A673 (cell line): ENCODE results near the gene POLR3A. TPM values are rescaled to one million over a fixed set of nuclear protein-coding genes. Genes with fewer than 3 reads are reported as not detected.

Experiments used
- BruUV-seq: library from RNA; stranded (reverse); fragments of 400-500 nt; replicated peaks from 2 replicates; lab custom pipeline; 2021; lab: Mats Ljungman, UMichigan
- CTCF ChIA-PET: fragments of 300-600 bp; sonication (Branson Sonifier 250); formaldehyde crosslinking; loops from one replicate; lab custom pipeline; 2022; ENCODE audit warnings: antibody characterized with exemption; lab: Charles Lee
- POLR2A ChIA-PET: fragments of 300-600 bp; sonication (Branson Sonifier 250); formaldehyde crosslinking; loops from one replicate; lab custom pipeline; 2022; ENCODE audit warnings: antibody characterized with exemption; ENCODE audit not compliant: low non-redundant PET; lab: Charles Lee
- DNase-seq: peaks from one replicate; pipeline ENCODE4 v3.0.0-alpha.2; 2015; ENCODE audit warnings: low spot score
- H3K27ac ChIP-seq: fragments of 200-600 bp; sonication (generic); 2 replicates; pipeline ENCODE4 v1.5.1; 2016; ENCODE audit warnings: mixed run types, low read depth, mild to moderate bottlenecking, mixed read lengths, antibody characterized with exemption, low read length; ENCODE audit not compliant: poor library complexity, severe bottlenecking
- H3K27me3 ChIP-seq: fragments of 200-600 bp; sonication (generic); replicated peaks from 2 replicates; pipeline ENCODE4 v1.6.1; 2017; ENCODE audit warnings: mixed run types, low read depth, mild to moderate bottlenecking, mixed read lengths, antibody characterized with exemption, low read length; ENCODE audit not compliant: insufficient read depth, poor library complexity
- H3K36me3 ChIP-seq: fragments of 200-600 bp; sonication (generic); 2 replicates; pipeline ENCODE4 v1.6.1; 2016; ENCODE audit warnings: mixed run types, mild to moderate bottlenecking, mixed read lengths, antibody characterized with exemption, low read length; ENCODE audit not compliant: insufficient read depth, poor library complexity, severe bottlenecking
- H3K4me1 ChIP-seq: fragments of 200-600 bp; sonication (generic); 2 replicates; pipeline ENCODE4 v1.6.1; 2017; ENCODE audit warnings: mixed run types, mild to moderate bottlenecking, mixed read lengths, antibody characterized with exemption, low read length; ENCODE audit not compliant: insufficient read depth, poor library complexity, severe bottlenecking
- H3K4me3 ChIP-seq: fragments of 200-600 bp; sonication (generic); 2 replicates; pipeline ENCODE4 v1.5.1; 2016; ENCODE audit warnings: low read depth, mixed run types, mild to moderate bottlenecking, mixed read lengths, low read length; ENCODE audit not compliant: poor library complexity, severe bottlenecking
- H3K9me3 ChIP-seq: fragments of 200-600 bp; sonication (generic); 2 replicates; pipeline ENCODE4 v1.6.1; 2016; ENCODE audit warnings: mixed run types, low read depth, mild to moderate bottlenecking, mixed read lengths, antibody characterized with exemption, low read length; ENCODE audit not compliant: poor library complexity, severe bottlenecking
- EZH2 ChIP-seq: fragments of 200-600 bp; sonication (generic); IDR thresholded peaks from 2 replicates; pipeline ENCODE4 v1.6.1; 2017; ENCODE audit warnings: borderline replicate concordance, low read depth, mild to moderate bottlenecking, mixed read lengths, antibody characterized with exemption, low read length; ENCODE audit not compliant: poor library complexity, severe bottlenecking
- intact Hi-C: fragments of 100-400 bp; cut with micrococcal nuclease; formaldehyde crosslinking; loops from one replicate; pipeline ENCODE4 v1.10.0; 2022; ENCODE audit not compliant: unreplicated experiment
- total RNA-seq: library from RNA; stranded (reverse); gene quantifications from 2 replicates; pipeline ENCODE4 v1.2.3, GENCODE V29; 2021
- TF ChIP-seq, protein P1 (sequence below): fragments of 300-800, 200-600 bp; sonication (generic); conservative IDR thresholded peaks from 2 replicates; pipeline ENCODE4 v1.5.1; 2017; ENCODE audit warnings: low read depth, mild to moderate bottlenecking, antibody characterized with exemption, low read length, moderate library complexity, mixed read lengths

Gene POLR3A
- total RNA-seq, 1 experiment from 2014 or later, result 27.8 TPM

GRCh38 chr10:78004215-78005026 is 24.9 kb downstream of the POLR3A start:
- ChIA-PET CTCF (no interaction called here), POLR2A (no interaction called here)
- no TSS peak for BruUV-seq
- TF ChIP-seq EZH2, result no peak
- TF ChIP-seq, protein P1, sequence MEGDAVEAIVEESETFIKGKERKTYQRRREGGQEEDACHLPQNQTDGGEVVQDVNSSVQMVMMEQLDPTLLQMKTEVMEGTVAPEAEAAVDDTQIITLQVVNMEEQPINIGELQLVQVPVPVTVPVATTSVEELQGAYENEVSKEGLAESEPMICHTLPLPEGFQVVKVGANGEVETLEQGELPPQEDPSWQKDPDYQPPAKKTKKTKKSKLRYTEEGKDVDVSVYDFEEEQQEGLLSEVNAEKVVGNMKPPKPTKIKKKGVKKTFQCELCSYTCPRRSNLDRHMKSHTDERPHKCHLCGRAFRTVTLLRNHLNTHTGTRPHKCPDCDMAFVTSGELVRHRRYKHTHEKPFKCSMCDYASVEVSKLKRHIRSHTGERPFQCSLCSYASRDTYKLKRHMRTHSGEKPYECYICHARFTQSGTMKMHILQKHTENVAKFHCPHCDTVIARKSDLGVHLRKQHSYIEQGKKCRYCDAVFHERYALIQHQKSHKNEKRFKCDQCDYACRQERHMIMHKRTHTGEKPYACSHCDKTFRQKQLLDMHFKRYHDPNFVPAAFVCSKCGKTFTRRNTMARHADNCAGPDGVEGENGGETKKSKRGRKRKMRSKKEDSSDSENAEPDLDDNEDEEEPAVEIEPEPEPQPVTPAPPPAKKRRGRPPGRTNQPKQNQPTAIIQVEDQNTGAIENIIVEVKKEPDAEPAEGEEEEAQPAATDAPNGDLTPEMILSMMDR, result no peak
- no peaks in the 10 kb centered on the region for H3K4me1 ChIP-seq
- no peaks in the 10 kb centered on the region for H3K9me3 ChIP-seq
- H3K27ac ChIP-seq, result no peak overlapping the region
- no peaks in the 10 kb centered on the region for H3K27me3 ChIP-seq
- DNase-seq, result no peak
- H3K4me3 ChIP-seq, result no peak overlapping the region
- peaks cover 91% of the 10 kb centered on the region for H3K36me3 ChIP-seq
- intact Hi-C loops, result no loop called here

DNA sequence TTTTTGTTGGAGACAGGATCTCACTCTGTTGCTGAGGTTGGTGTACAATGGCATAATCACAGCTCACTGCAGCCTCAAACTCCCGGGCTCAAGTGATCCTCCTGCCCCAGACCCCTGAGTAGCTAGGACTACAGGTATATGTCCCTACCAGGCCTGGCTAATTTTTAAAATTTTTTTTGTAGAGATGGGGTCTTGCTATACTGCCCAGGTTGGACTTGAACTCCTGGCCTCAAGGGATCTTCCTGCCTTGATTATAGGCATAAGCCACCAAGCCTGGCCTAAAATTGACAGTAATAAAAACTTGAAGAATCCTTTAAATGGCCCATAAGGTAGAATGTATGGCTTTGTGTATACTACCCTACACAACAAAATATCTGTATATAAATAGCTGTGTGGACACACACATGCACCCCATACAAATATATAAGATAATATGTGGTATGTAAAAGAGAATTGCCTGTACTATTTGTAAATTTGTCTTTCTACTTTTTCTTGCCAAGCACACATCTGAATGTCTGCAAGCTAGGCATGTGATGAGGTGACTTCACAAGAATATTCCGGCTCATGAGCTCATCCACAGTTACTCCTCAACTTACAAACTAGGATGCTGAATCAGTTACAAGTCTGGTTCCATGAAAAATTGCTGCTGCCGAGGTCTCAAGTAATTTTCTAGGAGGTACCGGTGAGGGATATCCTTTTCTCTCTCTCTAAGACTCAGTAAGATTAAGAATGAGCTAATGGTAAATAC is 26.6 kb downstream of the POLR3A start:
- intact Hi-C loops, result no loop called here
- CTCF ChIA-PET, result no interaction called here
- Histone ChIP-seq H3K9me3 (no peaks in the 10 kb centered on the region), H3K27me3 (no peaks in the 10 kb centered on the region), H3K27ac (no peak overlapping the region), H3K4me1 (no peaks in the 10 kb centered on the region), H3K36me3 (peaks cover 81% of the 10 kb centered on the region), H3K4me3 (no peak overlapping the region)
- no peak for DNase-seq
- TF ChIP-seq, protein P1, result no peak
- no peak for TF ChIP-seq EZH2
- POLR2A ChIA-PET, result no interaction called here
- no TSS peak for BruUV-seq

DNA sequence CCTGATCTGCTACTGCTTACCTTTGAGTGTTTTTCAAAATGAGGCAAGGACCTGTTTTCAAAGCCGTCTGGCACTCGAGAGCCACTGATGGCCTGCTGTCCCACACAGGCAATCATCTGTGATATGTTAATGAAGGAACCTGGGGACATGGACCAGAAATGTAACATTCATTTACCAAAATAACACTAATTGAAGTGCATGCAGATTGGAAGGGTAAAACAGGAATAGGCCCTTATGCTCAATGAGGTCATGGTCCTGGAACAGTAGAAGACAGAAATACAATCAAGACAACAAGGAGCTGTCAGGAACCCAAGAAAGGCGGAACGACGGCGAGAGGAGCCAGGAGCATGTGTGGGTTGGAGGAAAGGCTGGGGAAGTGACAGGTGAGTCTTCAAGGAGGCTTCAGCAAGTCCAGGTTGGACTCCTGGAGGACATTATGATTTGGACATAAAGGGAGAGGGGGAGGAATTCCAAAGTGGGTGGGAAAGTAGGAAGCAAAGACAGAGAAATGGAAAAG is 28.3 kb downstream of the POLR3A start:
- TF ChIP-seq, protein P1, result no peak
- no peaks in the 10 kb centered on the region for H3K4me1 ChIP-seq
- DNase-seq, result no peak
- H3K9me3 ChIP-seq, result no peaks in the 10 kb centered on the region
- no peak overlapping the region for H3K27ac ChIP-seq
- no TSS peak for BruUV-seq
- peaks cover 66% of the 10 kb centered on the region for H3K36me3 ChIP-seq
- no peaks in the 10 kb centered on the region for H3K27me3 ChIP-seq
- ChIA-PET POLR2A (no interaction called here), CTCF (no interaction called here)
- intact Hi-C loops, result no loop called here
- H3K4me3 ChIP-seq, result no peak overlapping the region
